ENCODE measurements around the gene CFAP299.

- TF ChIP-seq CTCF (IDR thresholded peaks at IDR 0.05; ENCODE audit: insufficient read depth, low read depth, low read length), result no peak
- TF ChIP-seq EZH2 (IDR thresholded peaks at IDR 0.05; ENCODE audit: insufficient read depth, low read length), result no peak
Observed at GRCh38 chr4:80532674-80533333, 197.3 kb downstream of the CFAP299 start.
